Stimulated activated CD8-positive, alpha-beta memory T cell treated with anti-CD3 and anti-CD28 coated beads, Interleukin-2, amount 100 ng/mL, for 48 hours (primary cell): ENCODE measurements around the gene TECPR2.
"Not testable (repeated sequence)": the region's sequence is repeated elsewhere in the genome, so short reads cannot be mapped to it uniquely, and the experiment has no call there.

Source experiments
- DNase-seq, 2 donors: peaks; one replicate each; pipeline ENCODE4 v3.0.0-alpha.2; 2020; ENCODE audit warnings: low read depth in 2 of 2

Gene TECPR2

DNA sequence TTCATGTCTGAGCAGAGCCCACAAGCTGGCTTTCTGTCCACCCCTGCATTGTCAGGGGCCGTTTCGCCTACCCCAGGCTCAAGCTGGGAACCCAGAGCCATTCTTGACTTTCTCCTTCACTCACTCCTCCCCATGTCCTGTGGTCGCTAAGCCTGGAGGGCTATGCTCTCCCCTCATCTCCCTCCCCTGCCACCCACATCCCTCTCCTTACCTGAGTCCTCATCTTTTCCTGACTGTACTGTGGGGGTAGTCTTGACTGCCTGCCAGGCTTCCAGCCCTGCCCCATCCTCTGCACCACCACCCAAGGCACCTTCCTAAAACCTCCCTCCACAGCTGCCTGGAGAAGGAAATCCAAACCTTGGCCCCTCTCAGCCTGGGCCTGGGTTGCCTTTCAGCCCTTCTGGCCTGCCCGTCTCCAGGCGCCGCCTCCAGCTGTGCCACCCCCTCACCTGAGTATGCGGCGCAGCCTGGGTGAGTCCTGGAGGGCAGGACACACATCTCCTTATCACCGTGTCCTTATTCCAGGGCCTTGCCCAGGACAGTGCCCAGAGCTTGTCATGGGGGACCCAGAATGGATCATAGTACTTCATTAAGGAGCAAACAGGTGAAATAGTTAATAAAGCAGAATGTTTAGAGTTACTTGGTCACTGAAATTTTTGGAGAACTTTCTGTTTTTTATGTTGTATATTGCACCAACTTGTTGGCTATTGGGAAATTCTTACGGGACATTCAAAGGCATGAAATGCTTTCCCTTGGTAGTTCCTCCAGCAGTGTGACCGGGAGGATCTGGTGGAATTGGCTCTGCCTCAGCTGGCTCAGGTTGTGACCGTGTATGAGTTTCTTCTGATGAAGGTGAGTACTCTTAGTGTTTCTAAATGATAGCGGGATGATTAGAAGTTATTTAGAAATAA is 28.7 kb upstream of the TECPR2 start:
- DNase-seq, result no peak

DNA sequence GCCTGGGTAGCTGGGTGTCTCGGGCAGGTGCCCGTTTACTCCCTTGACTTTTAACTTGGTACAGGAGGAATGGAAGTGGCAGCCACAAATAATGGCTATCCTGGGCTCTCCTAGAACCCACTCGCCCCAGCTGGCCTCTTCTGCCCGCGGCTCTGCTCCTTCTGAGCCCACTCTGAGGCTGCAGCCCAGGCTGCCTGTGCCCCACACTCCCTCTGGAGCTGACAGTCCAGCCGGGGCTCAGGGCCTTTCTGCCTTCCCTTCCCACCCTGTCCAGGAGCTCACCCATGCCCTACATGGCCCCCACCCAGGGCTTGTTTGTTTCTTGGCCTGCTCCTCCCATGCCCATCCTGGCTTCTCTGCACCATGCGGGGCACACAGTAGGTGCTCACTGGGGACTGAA is 27.6 kb upstream of the TECPR2 start:
- DNase-seq, result no peak

DNA sequence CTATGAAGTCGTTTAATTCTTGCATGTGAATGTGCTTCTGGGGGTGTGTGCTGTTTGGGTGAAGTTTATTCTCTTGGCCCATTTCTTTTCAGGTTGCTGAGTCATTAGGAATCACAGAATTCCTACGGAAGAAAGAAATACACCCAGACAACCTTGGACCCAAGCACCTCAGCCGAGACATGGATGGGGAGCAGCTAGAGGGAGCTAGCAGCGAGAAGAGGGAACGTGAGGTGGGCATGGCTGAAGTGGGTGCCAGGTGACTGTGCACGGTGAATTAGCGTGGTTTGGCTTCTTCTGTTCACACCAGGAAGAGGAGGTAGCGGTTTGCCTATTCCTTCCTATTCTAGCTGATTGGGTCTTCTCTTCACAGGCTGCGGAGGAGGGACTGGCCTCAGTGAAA is 24.0 kb upstream of the TECPR2 start:
- no peak for DNase-seq

DNA sequence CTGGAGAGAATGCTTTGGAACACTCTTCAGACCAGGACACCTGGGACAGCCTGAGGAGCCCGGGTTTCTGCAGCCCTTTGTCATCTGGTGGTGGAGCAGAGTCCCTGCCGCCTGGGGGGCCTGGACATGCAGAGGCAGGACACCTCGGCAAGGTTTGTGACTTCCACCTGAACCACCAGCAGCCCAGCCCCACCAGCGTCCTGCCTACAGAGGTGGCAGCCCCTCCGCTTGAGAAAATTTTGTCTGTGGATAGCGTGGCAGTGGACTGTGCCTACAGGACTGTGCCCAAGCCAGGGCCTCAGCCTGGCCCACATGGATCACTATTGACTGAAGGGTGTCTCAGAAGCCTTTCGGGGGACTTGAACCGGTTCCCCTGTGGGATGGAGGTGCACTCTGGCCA is 21.2 kb upstream of the TECPR2 start:
- DNase-seq, result no peak

DNA sequence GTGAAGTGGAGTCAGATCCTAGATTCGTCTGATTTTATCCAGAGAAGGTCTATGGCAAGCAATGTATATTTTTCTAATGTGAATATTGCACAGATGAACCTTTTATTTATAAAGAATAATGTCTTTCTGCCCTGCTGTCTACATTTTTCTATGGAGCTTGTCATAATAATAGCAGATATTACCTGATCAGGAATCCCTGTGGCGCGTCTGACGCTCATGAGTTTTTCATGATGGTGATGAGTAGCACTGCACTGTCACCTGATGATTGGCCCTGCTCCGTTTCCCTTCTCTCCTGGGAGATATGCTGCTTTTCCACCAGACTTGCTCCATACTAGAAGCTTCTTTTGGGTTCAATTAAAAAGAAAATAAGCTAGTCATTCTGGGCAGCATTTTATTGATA is 20.5 kb upstream of the TECPR2 start:
- no peak for DNase-seq

DNA sequence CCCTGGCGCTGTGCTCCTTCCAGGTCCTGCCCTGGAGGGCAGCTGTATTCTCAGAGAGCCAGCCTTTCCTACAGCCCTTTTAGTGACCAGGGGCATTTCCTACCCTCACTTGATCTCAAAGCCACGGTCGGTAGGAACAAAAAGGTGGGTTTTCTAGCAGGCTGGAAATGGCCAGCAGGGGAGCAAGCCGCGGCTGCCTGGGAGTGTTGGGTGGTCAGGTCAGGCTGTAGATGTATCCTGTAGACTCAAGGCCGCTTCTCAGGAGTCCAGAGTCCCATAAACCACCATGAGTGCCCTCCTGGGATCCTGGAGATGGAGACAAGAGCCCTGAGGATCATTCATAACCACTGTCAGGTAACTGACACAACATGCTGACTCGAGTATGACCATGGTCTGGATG is 18.7 kb upstream of the TECPR2 start:
- no peak for DNase-seq

DNA sequence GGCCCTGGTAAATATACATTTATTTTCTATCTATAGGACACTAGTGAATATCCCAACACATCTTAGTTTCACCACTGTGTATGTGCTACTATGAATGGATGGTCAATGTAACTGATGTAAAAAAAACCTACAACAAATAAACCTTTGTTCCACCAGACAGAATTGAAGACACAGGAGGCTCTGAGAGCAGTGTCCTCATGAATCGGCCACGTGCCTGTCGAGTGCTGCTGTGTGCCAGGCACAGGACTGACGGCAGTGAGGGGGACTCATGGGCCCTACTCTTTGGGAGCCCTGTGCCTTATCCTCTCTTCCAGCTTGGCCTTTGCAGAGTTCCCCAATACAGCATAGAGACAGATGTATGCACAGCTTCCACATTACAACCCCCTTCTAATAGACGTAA is 18.3 kb upstream of the TECPR2 start:
- DNase-seq, result no peak

DNA sequence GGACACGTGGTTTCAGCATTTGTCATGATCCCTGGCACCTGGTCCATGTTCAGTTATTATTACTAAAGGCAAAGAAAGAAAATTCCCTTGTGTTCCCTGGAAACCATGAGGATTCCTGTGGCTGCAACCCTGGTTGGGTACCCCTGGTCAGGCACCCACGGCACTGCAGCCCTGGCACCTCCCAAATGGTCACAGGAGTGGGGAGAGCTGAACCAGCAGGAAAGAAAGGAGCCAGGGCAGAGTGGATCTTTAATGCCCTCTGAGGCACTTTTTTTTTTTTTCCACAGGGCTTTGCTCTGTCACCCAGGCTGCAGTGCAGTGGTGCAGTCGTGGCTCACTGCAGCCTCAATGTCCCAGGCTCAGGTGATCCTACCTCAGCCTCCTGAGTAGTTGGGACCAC is 17.5 kb upstream of the TECPR2 start:
- no peak for DNase-seq

DNA sequence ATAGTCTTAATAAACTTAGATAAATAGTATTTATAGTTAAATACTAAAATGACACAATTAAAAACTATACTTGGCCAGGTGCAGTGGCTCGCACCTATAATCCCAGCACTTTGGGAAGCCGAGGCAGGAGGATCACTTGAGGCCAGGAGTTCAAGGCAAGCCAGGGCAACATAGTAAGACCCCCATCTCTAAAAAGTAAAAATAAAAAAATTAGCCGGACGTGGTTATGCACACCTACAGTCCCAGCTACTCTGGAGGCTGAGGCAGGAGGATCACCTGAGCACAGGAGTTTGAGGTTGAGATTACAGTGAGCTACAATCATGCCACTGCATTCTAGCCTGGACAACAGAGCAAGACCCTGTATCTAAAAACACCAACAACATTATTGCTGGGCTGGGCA is 16.1 kb upstream of the TECPR2 start:
- DNase-seq, result no peak

DNA sequence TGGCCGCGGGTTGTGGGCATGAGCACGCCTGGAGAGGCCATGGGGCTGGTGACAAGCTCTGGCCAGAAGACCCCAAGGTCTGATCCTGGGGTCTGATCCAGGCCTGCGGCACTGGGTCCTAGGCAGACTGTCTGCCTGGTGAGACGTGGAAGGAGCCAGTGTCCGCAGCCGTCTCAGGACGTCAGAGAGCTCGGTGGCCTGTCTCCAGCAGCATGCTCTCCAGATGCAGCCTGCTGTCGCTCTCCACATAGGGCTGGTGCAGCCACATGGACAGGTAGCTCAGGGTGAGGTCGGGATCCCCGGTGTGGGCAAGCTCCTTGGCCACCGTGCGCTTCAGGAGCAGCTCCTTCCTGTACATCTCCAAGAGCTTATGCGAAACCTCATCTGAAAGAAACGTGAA is 14.4 kb upstream of the TECPR2 start:
- no peak for DNase-seq

DNA sequence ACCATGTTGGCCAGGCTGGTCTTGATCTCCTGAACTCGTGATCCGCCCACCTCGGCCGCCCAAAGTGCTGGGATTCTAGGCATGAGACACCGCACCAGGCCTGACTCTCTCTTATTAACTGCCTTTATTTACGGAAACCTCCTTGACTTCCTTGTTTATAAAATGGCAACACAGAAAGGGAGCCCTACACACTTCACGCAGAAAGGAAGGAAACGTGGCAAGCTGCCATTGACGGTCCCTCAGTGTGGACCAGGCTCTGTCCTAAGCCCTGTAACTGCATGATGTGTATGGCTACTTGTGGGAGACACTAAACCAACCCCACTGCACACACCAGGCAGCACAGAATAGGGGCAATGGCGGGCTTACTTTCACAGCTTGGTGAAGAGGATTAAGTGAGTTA is 11.7 kb upstream of the TECPR2 start:
- no peak for DNase-seq

DNA sequence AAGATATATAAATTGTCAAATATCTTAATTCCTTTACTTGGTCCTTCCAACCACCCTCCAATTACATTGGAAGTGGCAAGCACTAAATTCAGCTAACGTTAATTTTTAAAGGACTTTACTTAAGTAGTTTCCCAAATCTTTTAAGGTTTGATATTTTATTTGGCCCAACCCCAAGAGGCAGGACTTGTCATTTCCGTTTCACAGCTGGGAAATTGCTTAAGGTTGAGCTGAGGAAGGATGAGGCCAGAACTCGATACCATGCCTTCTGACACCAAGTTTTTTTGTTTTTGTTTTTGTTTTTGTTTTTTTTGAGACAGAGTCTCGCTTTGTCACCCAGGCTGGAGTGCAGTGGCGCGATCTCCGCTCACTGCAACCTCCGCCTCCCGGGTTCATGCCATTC is 11.1 kb upstream of the TECPR2 start:
- not testable (repeated sequence) for DNase-seq

DNA sequence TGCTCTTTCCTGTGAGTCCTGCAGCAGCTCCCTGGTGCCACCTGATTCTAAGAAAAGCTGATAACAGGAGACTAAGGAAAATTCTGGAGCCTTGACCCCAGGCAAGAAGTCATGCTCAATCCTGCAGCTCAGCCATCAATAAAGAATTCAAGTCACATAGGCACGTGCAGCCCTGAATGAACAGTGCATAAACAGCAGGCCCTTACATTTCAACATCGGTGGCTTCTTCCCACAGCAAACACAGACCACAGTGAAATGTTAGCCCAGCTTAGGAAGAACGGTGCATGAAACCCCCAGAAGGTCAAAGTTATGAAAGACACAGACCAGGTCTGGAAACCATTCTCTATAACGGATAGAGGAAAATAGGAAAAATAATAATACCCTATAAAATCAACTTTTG is 10.5 kb upstream of the TECPR2 start:
- no peak for DNase-seq

DNA sequence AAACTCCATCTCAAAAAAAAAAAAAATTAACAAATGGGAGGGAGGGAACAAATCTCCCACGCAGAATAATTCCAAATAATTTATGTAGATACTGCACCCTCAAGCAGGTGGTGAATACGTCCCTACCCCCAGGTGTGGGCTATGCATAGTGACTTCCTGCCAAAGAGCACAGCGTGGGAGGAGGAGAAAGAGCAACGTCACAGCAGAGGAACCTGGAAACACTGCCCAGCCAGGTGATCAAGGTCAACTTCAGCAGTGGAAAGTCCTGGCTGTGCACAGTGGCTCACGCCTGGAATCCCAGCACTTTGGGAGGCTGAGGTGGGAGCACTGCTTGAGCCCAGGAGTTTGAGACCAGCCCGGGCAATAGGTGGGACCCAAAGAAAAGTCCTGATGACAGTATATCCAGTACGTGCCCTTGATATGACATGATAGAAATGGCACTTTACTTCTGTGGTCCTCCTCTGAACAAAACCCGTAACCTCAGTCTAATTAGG is 9.6 kb upstream of the TECPR2 start:
- DNase-seq, result no peak

DNA sequence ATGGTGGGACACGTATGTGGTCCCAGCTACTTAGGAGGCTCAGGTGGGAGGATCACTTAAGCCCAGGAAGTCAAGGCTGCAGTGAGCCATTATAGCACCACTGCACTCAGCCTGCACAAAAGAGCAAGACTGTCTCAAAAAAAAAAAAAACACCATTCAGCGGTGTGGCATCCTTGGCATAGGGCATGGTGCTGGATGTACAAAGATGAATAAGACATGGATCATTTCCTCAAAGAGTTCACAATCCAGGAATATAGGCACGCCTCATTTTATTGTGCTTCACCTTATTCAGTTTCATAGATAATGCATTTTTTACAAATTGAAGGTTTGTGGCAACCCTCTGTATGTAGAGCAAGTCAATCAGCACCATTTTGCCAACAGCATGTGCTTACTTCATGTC is 6.5 kb upstream of the TECPR2 start:
- DNase-seq, result no peak

DNA sequence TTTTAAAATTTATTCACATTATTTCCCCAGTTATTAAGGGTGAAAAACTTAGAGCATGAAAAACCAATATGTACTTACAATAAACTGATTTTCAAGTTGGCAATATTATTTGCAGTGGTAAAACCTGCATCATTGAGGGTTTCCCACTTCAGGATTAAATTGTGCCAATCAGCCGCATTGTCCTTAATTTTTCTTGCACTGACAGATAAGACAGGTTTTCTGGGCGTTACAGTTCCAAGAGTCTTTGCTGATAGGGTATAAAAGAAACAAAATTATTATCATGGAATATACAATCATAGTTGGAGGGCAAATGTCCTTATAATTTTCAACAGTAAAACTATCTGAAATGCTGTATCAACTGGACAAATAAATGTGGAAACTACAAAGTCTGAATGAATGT is 3.4 kb upstream of the TECPR2 start:
- DNase-seq, result no peak

DNA sequence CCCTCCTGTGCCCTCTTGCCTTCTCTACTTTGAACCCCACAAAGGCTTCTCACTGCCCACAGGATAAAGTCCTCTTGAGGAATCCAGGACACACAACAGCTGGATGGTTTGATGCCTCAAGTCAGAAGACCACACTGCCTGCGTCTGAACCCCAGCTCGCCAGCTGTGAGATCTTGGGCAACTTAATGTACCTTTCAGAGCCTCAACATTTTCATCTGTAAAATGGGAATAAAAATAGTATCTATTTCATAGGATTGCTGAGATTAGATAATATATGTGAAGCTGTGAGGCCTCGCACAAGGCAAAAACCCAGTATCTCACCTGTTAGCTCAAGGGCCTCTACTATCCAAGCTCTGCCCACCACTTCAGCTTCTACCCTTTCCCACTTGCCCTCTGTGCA is 2.4 kb upstream of the TECPR2 start:
- DNase-seq, result no peak

DNA sequence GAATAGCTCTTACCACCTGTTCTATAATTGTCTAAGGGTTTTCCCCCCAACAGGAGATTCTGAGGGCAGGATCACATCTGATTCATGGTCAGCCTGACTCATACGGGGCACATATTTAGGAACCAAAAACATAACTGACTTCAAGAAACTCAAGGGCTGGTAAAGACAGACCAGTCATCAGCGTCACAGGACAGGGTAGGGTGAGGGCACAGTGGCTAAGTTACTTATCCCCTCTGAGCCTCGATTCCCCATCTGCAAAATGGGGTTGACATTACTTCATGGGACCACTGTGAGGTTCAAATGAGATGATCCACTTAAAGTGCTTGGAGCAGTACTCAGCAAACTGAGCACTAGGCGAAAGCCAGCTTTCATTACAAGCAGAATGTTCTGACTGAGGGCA is 657 bp upstream of the TECPR2 start:
- DNase-seq, result peak; percentile 8 to 40

DNA sequence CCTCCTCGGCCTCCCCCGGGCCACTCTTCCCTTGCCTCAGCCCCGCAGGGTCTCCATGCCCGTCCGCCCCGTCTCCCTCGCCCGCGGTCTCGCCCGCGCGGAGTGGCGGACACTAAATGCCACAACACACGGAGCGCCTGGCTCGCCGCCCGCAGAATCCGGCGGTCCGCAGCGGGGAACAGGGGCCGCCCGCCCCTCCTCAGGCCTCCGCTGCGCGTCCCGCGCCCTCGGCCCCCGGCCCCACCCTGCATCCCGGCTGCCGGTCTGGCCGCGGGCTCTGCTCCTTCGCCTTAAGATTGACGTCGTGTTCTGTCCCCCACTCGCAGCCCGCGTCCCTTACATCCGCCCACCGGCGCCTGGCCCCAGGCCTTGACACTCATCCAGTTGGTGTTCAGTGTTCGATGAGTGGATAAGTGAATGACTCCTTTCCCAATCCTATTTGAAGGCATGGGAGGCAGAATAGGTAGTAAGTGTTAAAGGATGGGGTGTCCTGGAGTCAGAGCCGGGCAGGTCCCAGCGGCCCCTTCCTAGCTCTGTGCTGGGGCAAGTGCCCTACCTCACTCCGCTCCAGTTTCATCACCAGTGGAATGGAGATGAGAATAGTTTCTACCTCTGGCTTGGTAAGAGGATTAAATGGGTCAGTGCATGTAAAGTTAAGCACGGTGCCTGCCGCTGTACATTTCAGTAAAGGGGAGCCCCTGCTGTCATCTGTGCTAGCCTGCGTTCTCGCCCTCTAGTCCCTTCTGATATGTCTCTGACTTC is 622 bp downstream of the TECPR2 start:
- peak; percentile 13 to 20 for DNase-seq

DNA sequence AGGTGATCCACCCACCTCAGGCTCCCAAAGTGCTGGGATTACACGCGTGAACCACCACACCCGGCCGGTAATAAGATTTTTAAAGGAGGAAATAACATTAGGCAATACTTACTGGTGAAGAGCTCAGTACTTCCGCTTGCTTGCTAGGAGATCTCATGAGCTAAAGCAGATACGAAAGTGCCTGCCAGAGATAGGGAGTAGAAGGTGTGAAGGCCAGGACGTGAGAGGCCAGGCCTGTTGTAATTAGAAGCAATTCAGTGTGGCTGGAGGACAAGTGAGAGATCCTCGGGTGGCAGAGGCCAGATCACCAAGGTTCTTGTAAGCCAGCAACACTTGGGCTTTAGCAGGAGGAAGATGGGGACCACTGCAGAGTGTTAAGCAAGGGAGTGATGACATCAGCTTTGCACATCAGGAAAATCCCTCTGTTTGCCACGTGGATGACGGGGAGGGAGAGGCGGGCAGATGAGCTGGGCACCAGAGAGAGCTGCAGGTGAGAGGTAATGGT is 7.6 kb downstream of the TECPR2 start:
- DNase-seq, result no peak

DNA sequence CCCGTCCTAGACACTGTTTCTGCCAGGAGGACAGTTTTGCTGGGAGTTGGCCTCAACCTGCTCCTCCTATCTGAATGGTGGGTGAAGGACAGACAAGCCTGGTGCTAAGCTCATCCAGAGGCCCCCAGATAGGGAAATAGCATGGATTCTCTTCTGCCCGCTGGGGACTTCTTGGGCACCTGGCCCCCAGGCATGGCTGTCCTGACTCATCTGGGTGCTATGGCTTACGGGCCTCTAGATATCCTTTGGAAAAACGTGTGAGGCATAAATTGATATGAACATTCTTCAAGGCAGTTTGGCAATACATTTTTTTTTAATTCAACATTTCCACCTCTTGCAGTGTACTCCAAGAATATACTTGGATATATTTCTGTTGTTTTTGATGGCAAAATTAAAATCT is 8.6 kb downstream of the TECPR2 start:
- DNase-seq, result no peak

DNA sequence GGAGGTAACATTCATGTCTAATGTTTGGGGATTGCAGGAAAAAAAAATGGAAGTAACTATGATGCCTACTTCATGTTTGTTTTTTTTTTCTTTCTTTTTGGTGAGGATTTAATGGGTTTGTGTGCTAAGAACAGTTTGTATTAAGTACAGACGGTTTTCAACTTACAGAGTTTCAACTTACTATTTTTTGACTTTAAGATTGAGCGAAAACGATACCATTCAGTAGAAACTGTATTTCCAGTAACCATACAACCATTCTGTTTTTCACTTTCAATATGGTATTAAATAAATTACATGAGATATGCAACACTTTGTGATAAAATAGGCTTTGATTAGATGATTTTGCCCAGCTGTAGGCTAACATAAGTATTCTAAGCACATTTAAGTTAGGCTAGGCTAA is 10.4 kb downstream of the TECPR2 start:
- DNase-seq, result no peak

DNA sequence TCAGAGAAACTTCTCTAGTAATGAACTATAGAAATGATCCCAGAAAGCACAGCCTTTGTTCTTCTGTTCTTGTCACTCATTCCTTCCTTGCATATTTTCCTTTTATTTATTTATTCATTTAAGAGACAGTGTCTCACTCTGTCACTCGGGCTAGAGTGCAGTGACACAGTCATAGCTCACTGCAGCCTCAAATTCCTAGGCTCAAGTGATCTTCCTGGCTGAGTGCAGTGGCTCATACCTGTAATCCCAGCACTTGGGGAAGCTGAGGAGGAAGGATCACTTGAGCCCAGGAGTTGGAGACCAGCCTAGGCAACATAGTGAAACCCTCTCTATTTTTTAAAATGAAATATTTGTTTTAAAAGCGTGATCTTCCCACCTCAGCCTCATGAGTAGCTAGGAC is 11.5 kb downstream of the TECPR2 start:
- DNase-seq, result no peak
